HG03095 (cell line): ENCODE data around the gene PAOX.
"Not testable (repeated sequence)": the region's sequence is repeated elsewhere in the genome, so short reads cannot be mapped to it uniquely, and the experiment has no call there.

ENCODE experiments used
- ATAC-seq: cut with Tn5 transposase; IDR thresholded peaks from one replicate; pipeline ENCODE4 v1.9.1; 2021; ENCODE audit warnings: moderate library complexity; ENCODE audit not compliant: unreplicated experiment

PAOX gene

DNA sequence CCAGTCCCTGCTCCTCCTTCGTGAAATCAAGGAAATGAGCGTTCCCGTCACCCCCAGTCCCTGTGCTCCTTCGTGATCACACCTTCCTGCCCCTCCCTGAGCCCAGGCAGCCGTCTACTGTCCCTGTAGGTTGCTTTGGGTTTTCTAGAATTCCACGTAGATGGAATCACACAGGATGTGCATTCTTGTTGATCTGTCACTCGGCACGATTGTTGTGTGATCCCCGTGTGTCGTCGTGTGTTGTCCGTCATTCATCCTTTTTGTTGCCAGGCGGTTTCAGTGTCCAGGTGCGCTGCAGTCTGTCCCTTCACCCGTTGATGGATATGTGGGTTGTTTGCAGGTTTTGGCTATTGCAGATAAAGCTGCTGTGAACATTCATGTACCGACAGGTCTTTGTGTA lies 24.3 kb downstream of the PAOX start:
- ATAC-seq, result no peak

DNA sequence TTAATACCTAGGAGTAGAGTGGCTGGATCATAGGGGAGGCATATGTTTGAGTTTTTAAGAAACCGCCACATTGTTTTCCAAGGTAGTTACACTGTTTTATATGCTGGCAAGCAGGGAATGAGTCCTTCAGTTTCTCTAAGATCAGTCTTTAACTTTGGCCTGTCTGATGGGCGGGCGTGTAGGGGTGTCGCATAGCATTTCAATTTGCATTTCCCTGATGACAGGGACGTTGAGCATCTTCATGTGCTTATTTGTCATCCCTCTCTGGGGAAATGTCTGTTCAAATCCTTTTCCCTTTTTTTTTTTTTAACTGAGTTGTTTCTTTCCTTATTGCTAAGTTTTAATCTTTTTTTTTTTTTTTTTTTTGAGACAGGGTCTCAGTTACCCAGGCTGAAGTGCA lies 24.7 kb downstream of the PAOX start:
- ATAC-seq, result no peak

DNA sequence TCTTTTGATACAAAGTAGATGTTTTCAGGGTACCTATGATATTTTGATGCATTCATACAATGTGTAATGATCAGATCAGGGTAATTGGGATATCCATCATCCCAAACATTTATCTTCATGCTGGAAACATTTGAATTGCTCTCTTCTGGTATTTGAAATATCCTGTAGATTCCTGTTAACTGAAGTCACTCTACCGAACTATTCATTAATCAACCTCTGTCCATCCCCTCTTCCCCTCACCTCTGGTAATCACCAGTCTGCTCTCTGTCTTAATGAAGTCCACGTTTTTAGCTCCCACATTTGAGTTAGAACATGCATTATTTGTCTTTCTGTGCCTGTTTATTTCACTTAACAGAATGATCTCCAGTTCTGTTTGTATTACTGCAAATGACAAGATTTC lies 26.2 kb downstream of the PAOX start:
- no peak for ATAC-seq

DNA sequence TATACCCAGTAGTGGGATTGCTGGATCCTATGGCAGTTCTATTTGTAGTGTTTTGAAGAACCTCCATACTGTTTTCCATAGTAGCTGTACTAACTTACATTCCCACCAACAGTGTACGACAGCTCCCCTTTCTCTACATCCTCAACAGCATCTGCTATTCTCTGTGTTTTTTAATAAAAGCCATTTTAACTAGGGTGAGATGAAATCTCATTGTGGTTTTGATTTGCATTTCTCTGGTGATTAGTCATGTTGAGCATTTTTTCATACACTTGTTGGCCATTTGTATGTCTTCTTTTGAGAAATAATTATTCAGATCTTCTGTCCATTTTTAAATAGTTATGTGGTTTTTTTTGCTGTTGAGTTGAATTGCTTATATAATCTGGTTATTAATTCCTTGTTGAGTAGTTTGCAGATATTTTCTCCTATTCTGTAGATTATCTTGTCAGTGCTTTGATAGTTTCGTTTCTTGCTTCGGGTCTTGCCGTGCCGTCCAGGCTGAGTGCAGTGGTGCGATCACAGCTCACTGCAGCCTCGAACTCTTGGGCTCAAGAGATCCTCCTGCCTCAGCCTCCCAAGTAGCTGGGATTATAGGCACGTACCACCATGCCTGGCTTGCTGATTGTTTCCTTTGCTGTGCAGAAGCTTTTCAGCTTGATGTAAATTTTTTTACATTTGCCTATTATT lies 26.9 kb downstream of the PAOX start:
- no peak for ATAC-seq

DNA sequence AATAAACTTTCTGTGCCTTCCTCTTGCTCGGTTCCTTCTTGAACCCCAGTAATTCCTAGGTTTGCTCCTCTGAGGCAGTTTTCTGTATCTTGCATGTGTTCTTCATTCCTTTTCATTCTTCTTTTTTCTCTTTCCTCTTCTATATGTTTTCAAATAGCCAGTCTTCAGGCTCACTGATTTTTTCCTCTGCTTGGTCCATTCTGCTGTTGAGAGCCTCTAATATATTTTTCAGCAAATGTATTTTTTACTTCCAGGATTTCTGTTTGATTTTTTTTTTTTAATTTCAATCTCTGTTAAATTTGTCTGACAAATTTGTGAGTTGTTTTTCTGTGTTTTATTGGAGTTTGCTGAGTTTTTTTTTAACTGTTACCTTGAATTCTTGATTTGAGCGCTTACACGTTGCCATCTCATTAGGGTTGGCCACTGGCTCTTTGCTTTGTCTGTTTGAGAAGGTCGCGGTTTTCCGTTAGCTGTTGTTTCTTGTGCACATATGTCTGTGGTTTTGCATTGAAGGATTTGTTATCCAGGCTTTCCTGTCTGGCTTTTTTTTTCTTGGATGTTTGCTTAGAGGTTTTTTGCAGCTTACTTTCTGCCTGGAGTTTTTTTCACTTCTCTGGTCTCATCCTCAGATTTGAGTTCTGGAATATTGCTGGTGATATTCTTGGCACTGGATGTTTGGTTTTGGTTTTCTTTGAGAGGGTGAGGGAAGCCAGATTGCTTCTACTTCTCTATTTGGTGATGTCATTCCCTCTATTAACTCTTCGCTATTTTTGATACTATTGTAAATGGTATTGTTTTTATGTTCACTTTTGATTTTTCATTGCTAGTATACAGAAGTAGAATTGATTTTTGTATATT lies 32.7 kb downstream of the PAOX start:
- ATAC-seq, result no peak

DNA sequence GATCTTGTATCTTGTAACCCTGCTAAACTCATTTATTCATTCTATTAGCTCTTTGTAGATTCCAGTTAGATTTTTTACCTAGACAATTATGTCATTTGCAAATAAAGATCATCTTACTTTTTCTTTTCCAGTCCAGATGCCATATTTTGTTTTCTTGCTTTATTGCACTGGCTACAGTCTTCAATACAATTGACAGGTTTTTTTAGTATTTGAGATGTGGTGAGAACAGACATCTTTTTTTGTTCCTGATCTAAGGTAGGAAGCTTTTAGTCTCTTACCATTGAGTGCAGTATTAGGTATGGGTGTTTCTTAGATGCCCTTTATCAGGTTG lies 33.3 kb downstream of the PAOX start:
- no peak for ATAC-seq

DNA sequence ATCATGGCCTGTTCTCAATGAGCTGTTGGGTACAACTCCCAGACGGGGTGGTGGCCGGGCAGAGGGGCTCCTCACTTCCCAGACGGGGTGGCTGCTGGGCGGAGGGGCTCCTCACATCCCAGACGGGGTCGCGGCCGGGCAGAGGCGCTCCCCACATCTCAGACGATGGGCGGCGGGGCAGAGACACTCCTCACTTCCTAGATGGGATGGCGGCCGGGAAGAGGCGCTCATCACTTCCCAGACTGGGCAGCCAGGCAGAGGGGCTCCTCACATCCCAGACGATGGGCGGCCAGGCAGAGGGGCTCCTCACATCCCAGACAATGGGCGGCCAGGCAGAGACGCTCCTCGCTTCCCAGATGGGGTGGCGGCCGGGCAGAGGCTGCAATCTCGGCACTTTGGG lies 35.3 kb downstream of the PAOX start:
- ATAC-seq, result not testable (repeated sequence)

DNA sequence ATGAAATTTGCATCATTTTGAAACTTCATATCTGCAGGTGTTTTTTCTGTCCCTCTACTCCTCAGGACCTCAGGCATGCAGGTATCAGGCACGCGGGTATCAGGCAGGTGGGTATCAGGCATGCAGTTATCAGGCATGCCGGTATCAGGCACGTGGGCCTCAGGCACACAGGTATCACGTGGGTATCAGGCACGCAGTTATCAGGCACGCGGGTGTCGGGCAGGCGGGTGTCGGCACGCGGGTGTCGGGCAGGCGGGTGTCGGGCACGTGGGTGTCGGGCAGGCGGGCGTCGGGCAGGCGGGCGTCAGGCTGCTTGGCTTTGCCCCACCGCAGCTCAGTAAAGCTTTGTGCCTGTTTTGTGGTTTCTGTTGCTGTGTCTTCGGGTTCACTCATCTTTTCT lies 36.7 kb downstream of the PAOX start:
- no peak for ATAC-seq

DNA sequence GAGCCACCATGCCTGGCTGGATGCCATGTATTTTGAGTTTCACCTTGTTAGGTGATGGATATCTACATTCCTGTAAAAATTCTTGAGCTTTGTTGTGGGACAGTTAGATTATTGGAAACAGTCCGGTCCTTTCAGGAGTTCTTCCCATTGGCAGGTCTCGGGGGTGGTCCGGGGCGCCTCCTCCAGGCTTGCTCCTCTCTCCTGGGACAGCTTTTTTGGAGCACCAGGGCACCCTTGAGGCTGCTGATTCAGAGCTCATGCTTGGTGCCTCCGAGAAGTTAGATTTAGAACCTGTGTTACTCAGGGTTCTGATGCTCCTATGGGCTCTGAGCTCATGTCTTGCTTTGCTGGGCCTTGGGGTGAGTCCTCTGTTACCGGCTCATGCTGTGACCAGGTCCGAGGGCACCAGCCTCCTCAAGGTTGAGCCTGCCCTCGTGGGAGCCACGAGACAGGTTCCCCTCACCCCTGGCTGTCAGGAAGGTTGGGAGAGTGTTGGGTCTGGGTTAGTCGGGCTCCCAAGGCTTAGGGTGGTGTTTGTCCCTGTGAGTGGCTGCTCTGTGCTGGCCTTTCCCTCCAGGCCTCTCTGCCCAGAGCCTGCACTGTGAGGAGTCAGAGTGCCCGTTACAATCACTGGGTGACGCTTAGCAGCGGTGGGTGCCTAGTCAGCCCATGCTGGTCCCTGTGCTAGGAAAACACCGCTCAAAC lies 39.4 kb downstream of the PAOX start:
- ATAC-seq, result no peak

DNA sequence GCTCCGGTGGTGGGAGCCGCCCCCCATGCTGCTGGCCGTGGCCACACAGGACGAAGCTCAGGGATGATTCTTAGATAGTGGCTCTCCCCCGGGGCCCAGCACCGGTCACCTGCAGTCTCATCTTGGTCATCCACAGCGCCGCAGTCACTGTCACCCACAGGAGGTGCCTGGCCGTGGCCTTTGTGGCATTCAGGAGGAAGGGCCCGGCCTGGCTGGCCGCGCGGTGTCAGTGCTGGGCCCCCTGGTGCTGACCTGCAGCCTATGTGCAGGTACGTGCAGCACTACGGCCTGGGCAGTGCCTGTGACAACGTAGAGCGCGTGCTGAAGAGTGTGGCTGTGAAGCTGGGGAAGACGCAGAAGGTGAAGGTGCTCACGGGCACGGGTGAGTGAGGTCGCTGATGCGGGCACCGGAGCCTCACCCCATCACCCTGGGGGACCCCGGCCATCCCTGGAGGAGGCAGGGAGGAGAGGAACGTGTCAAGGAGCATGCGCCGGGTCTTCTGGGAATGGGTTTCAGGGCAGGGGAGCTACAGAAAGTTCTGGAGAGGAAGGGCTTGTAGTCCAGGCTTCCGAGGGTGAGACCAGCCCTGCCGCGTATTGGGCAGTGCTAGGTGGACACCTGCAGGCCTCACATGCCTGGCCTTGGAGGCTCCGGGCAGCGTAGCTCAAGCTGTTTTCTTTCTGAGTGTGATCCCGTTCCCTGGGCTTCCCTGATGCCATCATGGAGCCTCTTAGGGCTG lies 40.3 kb downstream of the PAOX start:
- ATAC-seq, result no peak

DNA sequence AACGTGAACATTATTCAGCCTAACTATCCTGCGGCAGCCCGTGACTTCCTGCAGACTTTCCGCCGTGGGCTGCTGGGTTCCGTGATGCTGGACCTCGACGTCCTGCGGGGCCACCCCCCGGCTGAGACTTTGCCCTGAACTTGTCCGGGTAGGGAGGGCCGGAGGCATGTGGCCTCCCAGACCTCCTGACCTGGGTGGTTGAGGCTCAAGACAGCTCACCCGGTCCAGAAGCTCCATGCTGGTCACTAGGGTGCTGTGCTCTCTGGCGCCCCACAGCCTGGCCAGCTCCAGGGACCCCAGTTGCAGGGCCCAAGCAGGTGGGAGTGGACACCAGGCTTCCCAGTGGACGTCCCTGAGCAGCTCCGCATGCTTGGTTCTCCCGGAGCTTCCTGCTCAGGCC lies 41.0 kb downstream of the PAOX start:
- ATAC-seq, result no peak

DNA sequence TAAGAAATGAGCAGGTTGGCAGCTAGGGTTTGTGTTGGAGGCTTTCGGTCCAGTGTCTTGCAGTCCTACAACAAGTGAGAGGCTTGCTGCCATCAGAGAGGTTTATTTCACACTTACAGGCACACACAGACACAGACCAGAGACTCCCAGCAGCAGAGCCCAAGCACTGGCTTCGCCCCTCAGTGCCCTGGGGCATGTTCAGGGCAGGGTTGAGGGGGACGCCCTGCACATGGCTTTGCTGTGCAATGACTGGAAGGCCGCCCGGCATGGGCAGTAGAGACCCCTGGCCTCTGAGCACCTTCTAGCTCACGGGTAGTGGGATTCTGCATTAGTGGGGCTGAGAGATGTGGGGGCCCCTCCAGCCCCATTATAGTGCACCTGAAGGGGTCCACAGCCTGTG lies 41.5 kb downstream of the PAOX start:
- ATAC-seq, result no peak

DNA sequence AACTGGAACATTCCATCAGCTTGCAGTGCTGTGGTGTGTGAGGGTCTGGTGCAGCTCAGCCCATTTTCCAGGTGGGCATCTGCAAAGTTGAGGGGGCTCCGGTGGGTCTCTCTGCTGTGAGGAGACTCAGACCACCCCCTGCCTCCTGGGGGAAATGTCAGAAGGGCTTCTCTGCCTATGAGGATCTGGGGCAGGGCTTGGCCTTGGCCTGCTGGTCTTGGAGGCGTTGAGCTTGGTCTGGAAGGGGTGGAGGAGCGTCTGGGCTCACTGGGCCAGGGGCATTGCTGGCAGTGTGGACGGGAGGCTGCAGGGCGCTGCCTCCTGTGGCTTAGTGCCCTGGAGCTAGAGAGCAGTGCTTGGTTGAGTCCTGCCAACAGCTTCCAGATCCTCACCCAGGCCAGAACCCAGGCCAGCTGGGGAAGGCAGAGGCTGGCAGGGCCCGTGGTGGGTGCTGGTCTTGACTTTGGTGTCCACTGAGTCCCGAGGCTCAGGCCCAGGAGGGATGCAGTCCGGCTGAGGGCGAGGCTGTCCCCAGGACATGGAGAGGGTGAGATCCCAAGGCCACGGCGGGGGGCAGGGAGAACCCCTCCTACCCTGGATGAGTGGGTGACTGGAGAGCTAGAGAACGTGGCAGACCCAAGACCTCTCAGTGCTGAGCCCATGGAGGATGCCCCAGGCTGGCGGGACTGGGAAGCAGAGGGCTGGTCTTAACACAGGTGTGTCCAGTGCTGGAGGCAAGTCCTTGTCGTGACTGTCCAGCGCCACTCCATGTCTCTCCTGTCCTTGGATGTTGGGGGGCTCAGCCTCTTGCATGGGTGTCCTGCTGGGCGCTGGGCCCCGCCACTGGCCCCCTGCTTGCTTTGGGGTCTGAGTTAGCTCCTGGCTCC lies 42.5 kb downstream of the PAOX start:
- no peak for ATAC-seq

DNA sequence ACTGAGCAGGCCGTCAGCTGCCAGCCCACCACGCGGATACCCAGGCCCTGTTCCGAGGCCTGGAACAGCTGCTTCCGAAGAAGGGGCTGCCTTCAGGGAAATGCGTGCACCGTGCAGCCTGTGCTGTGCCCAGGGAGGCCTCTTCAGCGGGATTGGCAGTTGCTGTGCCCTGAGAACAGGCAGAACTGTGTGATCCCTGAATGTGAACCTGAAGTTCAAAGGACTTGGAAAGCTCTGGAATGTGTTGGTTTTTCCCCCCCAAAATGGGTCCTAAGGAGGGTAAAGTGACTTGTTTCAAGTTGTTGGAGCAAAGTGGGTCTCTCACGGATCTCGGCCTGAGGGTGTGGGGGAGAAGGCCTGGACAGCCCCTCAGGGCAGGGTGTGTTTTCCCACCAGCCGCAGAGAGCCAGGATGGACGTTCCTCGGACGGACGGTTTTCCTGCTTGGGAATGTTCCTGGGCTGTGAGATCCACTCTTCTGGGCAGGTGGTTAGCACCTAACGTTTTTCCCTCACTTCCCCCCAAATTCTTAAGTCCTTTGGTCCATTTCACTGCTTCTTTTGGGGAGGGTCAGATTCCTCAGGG lies 43.3 kb downstream of the PAOX start:
- no peak for ATAC-seq

DNA sequence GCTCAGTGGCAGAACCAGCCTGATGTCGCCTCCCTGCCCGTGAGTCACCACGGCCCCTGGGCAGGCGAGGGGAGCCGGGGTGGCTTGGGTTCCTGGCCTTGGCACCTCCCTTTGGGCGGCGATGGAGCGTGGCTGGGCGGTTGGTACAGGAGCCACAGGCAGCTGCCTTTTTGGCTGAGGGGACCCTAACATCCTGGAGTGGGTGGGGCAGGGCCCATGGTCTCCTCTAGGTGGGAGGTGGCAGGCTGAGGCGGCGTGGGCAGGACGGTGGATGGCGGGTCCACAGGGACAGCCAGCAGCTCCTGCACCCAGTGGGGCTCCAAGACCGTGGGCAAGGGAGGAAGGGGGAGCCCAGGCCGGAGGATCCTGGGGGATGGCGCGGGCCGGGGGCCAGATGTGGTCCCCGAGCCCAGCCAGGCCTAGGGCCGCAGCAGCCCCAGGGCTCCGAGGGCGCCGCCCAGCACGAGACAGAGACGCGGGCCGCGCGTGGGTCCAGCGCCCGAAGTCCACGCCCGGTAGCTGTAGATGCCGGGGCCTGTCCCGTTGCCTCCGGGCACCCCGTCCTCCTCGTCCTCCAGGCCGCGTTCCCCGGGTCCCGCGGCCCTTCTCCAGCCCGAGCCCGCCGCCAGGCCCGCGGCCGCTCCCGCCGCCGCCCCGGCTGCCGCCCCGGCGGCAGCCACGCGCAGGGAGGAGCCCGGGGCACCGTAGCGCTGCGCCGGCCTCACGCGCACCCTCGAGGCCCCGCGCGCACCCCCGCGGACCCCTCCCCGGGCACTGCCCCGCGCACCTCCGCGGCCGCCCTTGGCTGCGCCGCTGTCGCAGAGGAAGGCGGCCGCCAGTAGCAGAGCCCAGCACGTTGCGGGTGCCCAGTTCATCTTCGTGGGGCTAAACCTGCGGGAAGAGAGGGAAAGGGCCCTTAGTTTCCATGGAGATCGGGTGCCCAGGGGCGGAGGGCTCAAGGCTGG lies 44.0 kb downstream of the PAOX start:
- ATAC-seq, result no peak

DNA sequence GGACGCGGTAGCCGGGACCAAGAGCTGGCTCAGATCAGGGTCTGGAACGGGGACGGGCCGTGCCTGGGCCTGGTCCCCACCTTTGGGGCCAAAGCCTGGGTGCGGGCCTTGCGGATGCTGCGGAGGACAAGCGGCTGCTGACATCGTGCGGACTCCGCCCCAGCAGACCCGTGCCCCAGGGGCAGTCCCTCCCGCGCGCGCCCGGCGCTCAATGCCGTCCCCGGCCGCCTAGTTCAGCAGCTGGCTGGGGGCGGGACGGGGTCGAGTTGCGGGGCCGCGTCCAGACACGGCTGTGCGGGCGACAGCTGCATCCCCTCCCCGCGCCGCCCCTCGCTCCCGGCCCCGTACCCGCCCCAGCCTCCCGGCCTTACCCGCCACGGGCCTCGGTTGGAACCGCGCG lies 45.0 kb downstream of the PAOX start:
- not testable (repeated sequence) for ATAC-seq

DNA sequence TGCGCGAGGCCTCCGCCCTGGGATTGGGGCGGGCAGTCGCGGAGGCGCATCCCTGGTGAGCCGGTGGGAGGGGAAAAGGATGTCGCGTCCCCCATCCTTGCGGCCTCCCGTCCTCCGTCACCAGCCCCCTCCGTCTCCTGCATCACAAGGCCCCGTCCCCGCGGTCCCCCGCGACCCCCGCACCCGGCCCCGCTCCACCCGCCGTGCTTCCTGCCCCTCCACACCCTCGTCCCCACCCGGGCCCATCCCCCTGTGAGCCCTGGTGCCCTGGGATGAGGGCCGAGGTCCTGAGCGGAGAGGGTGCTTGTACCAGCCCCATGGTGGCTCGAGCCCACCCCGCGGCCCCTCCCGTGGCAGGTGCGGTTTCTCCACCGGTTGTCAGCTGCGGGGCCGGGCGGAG lies 45.5 kb downstream of the PAOX start, which contains the start of gene SPRN:
Gene SPRN, minus strand, starts transcription at position 25 of the 400 bp plus-strand sequence. CDS start 944 bp downstream, outside the sequence.
- not testable (repeated sequence) for ATAC-seq

DNA sequence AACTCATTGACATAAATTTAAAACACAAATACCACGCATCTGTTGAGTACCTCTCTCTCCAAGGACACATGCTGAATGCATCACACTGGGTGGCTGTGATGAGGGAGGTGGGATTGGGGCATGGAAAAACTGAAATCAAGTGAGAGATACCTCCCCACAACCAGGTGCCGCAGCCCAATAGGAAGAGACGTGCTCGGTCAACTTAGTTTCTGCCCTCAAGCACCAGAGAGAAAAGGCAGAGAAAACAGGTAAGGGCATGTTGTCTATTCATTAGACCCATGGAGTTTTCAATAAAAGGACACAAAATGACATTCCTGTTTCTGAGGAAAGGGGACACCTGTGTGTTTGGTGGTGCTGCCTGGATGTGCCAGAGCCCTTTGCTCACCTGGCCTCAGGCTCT lies 50.5 kb downstream of the PAOX start:
- not testable (repeated sequence) for ATAC-seq
